Hematopoietic multipotent progenitor cell treated with erythropoietin and hydrocortisone succinate and interleukin-3 and kit ligand, for 8 days (in vitro differentiated cells): ENCODE measurements around the gene POLL.
"Not testable (repeated sequence)": the region's sequence is repeated elsewhere in the genome, so short reads cannot be mapped to it uniquely, and the experiment has no call there.

Experiments used
- DNase-seq: peaks from one replicate; pipeline ENCODE4 v3.0.0-alpha.2; 2015

Gene POLL

DNA sequence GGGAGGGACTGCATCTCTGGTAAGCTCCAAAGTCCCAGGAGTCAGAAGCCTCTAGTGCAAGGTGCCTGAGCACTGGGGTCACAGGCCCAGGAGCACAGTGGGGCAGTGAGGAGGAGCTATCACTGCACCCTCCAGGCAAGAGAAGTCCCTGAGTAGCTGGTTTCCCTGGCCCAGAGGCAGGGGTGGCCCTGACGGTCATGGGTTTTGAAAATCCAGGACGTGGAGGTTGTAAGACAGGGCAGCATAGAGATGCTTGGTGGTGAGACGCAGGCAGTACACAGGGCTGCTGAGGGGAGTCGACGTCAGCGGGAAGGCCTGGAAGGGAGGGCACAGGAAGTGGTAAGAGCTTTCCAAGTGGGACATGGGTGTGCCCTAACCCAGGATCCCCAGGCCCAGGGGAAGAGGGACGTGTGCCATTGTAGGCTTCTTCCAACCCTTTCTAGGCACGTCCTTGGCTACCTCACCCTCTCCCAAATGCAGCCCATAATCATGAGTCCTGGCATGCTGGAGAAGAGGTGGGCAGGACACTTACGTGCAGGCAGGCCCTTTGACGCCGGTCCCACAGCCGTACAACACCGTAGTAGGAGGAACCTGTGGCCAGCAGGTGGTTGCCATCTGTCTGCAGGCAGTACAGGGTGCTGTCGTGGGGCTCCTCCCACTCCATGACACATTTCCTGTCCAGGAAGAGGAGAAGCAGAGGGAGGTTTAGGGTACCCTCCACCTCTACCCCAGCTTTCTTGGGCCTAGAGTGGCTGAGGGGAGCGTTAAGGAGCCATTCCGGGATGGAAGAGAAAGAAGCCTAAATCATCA lies 23.2 kb upstream of the POLL start:
- DNase-seq, result no peak

DNA sequence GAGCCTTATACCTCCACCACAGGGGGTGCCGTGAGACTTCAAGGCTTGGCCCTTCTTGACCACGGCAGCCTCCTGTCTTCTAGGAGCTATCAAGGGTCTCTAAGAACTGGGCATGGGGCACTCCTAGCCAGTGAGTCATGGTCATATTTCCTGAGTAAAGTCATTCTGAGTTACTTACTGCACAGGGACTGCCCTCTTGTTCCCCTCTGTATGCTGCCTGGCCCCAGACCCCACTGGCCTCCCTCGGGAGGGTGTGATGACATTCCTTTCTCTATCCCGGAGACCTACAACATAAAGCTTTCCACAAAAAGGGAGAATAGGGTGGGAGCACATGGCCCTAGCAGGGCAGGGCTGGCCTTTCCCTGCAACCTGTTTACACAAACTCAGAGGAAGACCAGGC lies 21.4 kb upstream of the POLL start:
- DNase-seq, result no peak

DNA sequence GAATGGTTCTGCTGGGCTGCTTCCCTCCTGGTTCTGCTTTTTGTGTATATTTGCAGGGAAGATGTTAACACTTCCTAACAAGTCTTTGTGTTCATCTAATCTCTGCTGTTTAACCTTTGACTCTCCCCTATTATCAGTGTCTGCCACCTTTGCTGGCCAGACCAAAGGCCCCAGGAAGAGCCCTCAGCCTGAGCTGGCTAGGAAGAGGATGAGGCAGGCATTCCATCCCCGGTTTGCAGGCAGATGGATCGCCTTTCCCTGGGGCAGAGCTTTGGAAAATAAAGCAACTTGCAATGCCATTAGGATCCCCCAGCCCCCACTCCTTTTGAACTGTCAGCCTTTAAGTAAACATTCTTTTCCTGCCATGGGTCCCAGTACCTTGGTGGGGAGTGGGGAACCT lies 19.1 kb upstream of the POLL start:
- DNase-seq, result no peak

DNA sequence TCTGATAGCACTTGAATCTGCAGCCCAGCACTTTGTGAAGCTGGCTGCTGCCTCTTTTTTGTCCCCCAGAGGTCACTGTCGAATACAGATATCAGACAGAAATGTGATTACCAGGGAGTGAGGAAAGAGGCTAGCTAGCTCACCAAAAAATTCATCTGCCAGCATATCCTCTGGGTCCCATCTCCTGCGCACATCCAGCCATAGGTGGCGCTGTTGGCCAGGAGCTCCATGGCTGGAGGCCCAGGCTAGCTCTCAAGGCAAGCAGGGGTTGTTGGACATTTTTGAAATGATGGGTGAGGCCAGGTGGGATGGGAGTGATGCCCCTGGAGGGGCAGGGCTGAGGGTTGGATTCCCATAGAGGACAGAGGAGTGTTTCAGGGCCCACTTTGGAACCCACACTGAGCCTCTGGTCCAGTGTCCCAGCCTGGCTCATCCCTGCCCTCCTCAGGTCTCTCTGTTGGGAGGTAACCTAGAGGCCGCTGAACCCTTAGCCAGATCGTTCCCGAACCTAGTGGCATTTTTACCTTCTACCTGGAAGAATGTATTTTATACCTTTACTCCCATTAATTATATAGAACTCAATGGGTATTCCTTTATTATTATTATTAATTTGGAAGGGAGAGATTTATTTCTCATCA lies 14.8 kb upstream of the POLL start:
- DNase-seq, result peak; percentile 88

GRCh38 chr10:101601541-101601940 lies 13.5 kb upstream of the POLL start:
- peak; percentile 21 for DNase-seq

- DNase-seq, result no peak
These were observed 9.2 kb upstream of the POLL start for GRCh38 chr10:101597091-101597900.

DNA sequence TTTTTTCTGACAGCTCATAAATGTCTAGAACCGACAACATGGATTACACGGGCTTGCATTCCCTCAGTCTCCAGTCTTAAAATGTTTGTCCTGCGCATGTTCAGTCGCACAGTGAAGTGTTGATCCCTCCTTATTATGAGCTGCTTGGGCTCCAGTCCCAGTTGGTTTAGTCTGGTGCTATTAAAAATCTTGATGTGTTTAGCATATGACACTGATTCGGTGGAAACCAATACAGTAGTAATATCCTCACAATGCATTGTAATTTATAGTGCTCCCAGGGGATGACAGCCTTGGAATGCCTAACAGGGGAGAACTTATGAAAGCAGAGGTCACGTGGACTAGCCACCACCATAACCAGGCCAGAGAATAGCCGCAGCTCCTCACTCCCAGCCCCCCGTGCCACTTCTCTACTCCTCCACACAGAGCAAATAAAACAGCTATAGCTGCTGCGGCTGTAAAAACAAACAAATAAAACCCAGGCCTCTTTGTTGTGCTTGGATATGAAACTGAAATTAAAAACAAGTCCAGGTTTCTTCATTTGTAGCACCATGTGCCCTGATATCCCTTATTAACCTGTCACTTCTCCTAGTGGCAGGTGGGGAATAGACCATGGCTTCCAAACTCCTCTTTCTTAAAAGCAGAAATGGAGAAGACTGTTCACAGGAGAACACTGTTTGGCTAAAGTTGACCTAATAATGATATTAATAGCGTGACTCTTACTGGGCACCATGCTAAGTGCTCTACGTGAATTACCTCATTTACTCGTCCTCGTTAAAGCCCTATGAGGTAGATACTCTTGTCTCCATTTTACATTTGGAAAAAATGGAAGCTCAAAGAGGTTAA lies 7.8 kb upstream of the POLL start:
- no peak for DNase-seq

DNA sequence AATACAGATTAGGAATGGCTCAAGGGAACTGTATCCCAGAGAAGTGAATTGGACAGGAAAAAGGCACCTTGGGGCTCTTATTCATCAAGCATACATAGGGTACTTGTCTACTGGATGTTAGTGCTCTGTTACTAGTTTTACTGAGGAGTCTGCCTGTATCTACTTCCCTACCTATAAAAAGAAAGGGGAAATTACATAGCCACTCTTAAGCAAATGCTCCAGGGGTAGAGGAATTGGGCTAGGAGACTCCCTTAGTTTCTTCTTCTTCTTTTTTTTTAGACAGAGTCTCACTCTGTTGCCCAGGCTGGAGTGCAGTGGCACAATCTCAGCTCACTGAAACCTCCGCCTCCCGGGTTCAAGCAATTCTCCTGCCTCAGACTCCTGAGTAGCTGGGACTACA lies 5.3 kb upstream of the POLL start:
- not testable (repeated sequence) for DNase-seq

DNA sequence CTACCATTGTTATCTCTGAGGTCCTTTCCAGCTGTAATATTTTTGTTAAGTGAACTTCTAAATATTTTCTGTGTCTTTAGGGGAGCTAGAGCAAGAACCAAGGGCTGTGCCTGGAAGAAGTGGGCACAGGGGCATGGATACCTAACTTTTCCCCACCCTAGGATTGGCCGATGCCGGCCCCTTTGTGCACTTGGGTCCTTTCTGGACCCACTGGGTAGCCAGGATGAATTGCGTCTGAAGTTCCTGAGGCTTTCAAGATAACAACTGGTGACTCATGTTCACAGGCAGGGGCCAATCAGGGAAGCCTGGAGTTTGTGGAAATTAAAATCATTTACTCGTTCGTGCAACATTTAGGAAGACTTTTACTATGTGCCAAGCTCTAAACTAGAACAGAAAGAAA lies 822 bp upstream of the POLL start:
- peak; percentile 61 for DNase-seq

DNA sequence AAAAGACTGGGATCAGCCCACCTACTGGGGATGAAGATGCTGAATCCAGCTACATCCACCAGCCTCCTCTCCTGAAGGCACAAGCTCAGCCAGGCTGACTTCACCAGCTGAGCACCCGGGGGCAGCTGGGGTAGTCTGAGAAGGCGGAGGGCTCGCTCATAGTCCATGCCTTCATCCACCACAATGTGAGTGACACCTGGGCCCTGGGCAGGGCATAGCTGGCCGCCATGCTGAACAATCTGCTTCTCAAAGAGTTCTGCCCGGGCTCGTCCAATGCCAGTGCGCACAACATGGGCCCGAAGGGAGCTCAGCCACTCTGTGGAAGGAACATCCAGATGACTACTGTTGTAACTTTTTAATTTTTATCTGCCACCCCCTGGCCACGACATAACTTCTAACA lies 2.2 kb downstream of the POLL start:
- DNase-seq, result no peak

GRCh38 chr10:101580486-101581399 lies 7.3 kb downstream of the POLL start:
- DNase-seq, result no peak

DNA sequence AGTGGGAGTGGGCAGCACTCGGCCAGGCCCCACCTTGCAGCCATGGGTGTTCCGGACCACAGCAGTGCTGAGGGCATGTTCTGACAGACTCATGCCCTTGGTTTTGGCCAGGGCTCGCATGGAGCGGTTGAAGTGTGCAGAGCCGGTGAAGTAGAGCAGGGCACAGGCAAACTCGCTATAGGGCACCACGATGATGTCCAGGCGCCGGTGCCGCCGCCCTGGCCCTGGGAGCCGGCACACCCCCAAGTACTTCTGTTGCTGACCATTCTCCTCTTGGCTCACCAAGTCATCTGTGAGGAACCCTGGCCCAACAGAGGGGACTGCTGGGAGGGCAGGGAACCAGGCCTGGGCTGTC lies 8.6 kb downstream of the POLL start:
- DNase-seq, result no peak

DNA sequence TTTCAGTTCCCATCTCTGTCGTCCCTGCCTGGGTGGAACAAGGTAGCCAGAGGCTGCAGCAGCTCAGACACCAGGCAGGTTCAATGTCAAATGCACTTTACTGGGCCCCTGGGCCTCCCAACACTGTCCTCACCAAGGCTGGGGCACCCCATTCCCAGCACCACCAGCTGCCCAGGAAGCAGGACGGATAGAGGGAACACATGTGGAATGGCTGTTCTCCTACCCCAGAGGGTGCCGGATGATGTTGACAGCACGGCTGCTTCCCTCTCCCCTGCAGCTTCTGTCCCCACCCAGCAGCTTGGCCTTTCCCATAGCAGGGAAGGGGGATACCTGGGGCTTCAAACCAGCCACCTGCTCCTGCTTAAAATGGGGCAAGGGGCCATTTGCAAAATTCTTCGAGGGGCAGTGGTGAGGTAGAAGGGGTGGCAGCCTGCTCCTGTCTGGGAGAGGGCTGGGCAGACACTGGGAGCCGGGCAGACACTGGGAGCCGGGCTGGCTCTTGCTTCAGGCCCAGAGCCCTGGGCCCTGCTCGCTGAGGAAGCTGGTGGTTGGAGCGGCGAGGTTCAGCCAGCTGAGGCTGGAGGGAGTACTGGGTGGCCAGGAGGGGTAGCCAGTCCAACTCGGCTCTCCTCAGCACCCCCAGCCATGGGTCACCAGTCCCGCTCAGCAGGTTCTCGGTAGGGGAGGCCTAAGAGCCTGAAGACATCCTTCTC lies 9.1 kb downstream of the POLL start:
- DNase-seq, result no peak

GRCh38 chr10:101578192-101578591 lies 9.9 kb downstream of the POLL start:
- no peak for DNase-seq

- no peak for DNase-seq
These were observed 10.8 kb downstream of the POLL start for GRCh38 chr10:101577121-101577871.

DNA sequence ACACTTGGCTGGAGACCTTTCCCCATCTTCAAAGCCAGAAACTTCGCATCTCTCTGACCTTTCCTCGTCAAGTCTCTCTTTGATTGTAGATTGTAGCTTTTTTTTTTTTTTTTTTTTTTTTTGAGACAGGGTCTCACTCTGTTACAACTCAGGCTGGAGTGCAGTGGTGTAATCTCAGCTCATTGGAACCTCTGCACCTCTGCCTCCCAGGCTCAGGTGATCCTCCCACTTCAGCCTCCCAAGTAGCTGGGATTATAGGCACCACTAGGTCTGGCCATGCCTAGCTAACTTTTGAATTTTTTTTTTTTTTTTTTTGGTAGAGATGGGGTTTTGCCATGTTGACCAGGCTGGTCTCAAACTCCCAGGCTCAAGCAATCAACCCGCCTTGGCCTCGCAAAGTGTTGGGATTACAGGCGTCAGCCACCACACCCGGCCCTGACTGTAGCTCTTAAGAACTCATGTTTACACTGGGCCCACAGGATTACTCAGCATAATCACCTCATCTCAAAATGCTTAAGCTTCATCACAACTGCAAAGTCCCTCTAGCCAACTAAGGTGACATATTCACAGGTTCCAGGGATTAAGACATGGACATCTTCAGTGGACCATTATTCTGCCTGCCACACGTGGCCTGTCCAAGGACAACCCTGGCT lies 11.7 kb downstream of the POLL start:
- peak; percentile 79 for DNase-seq

GRCh38 chr10:101575580-101576210 lies 12.4 kb downstream of the POLL start:
- peak; percentile 98 for DNase-seq

DNA sequence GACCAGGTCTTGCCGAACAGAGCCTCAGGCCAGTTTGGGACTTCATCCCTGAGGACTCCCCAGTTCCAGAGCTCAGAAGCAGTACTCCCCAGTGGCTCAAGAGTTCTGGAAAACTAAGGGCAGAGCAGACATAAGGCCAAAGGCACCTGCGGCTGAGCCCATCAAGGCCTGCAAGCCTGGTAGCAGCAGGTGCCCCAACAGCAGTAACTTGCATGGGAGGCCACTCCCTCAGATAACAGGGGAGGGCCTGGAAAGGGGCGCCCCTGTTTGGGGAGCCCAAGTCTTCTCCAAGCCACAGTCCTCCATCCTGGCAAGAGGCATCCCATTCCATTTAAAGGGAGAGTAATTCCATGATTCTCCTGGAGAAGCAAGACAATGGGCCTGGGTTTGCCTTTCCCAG lies 13.0 kb downstream of the POLL start:
- DNase-seq, result peak; percentile 23
